ENCODE results near the gene C1orf74. TPM values are rescaled to one million over a fixed set of nuclear protein-coding genes. Genes with fewer than 3 reads are reported as not detected.

C1orf74 gene
- total RNA-seq, 2 experiments from 2014 or later: 0.63 to 0.67 TPM

GRCh38 chr1:209759829-209760359 lies 24.5 kb downstream of the C1orf74 start:
- H3K4me3 Mint-ChIP-seq: peak overlapping the region; percentile 57
- POLR2A ChIA-PET: interaction anchor here (1.9 to 13.9 kb wide), 3 partner anchors 8 to 24 kb away, joined by 9 to 478 read pairs (median 79); partner anchors contain the start of gene C1orf74
- TF ChIP-seq CTCF (IDR thresholded peaks at IDR 0.05): no peak
- Histone ChIP-seq H3K4me1 (ENCODE audit: insufficient read depth, low read length) (peaks cover 79% of the 10 kb centered on the region), H3K27ac (ENCODE audit: low read depth in 1 of 2, low read length in 2 of 2) (peak overlapping the region; percentile 25 to 79), H3K36me3 (ENCODE audit: insufficient read depth, low read length) (peaks cover 68% of the 10 kb centered on the region), H3K4me3 (ENCODE audit: low read length) (peak overlapping the region; percentile 68), H3K9me3 (ENCODE audit: control insufficient read depth in 1 of 2, insufficient read depth in 1 of 2, low read length in 2 of 2) (no peaks in the 10 kb centered on the region), H3K27me3 (ENCODE audit: control insufficient read depth in 1 of 2, insufficient read depth in 2 of 2, low read length in 2 of 2) (no peaks in the 10 kb centered on the region)
- H3K27ac Mint-ChIP-seq: peak overlapping the region; percentile 89
- H3K36me3 Mint-ChIP-seq (ENCODE audit: low read depth): peaks cover 89% of the 10 kb centered on the region
- ATAC-seq (ENCODE audit: poor library complexity) (no peak), DNase-seq (no peak)
- no peaks in the 10 kb centered on the region for H3K9me3 Mint-ChIP-seq
- intact Hi-C loops (cut with DNase I, micrococcal nuclease): no loop called here
- CTCF ChIA-PET: interaction anchor here (1.3 kb wide), 3 partner anchors 9 to 63 kb away, joined by 3 to 8 read pairs (median 4); no protein-coding TSS in a partner anchor
- no peaks in the 10 kb centered on the region for H3K27me3 Mint-ChIP-seq
- peaks cover 82% of the 10 kb centered on the region for H3K4me1 Mint-ChIP-seq (ENCODE audit: low read depth)

- Histone ChIP-seq H3K9me3 (ENCODE audit: control insufficient read depth in 1 of 2, insufficient read depth in 1 of 2, low read length in 2 of 2) (no peaks in the 10 kb centered on the region), H3K4me3 (ENCODE audit: low read length) (peak overlapping the region; percentile 68), H3K27me3 (ENCODE audit: control insufficient read depth in 1 of 2, insufficient read depth in 2 of 2, low read length in 2 of 2) (no peaks in the 10 kb centered on the region), H3K36me3 (ENCODE audit: insufficient read depth, low read length) (peaks cover 53% of the 10 kb centered on the region), H3K4me1 (ENCODE audit: insufficient read depth, low read length) (peaks cover 79% of the 10 kb centered on the region), H3K27ac (ENCODE audit: low read depth in 1 of 2, low read length in 2 of 2) (peak overlapping the region; percentile 61 to 79)
- ATAC-seq (ENCODE audit: poor library complexity): no peak
- POLR2A ChIA-PET: interaction anchor here (3.7 to 13.9 kb wide), 4 partner anchors 9 to 25 kb away, joined by 22 to 478 read pairs (median 60); partner anchors contain the start of gene C1orf74
- intact Hi-C loops (cut with DNase I, micrococcal nuclease): no loop called here
- Mint-ChIP-seq H3K27ac (peak overlapping the region; percentile 89), H3K36me3 (ENCODE audit: low read depth) (peaks cover 77% of the 10 kb centered on the region), H3K9me3 (no peaks in the 10 kb centered on the region), H3K27me3 (no peaks in the 10 kb centered on the region), H3K4me3 (peak overlapping the region; percentile 88), H3K4me1 (ENCODE audit: low read depth) (peaks cover 81% of the 10 kb centered on the region)
- TF ChIP-seq CTCF (IDR thresholded peaks at IDR 0.05): no peak
- peak in 1 of 14 experiments; percentile 32 for DNase-seq
- CTCF ChIA-PET: interaction anchor here (0.8 to 1.5 kb wide), 2 partner anchors 9 to 10 kb away, joined by 3 to 7 read pairs; no protein-coding TSS in a partner anchor
Observed at GRCh38 chr1:209758400-209758799, 26.0 kb downstream of the C1orf74 start.

GRCh38 chr1:209756615-209757445 lies 27.5 kb downstream of the C1orf74 start:
- peaks cover 79% of the 10 kb centered on the region for H3K4me1 Mint-ChIP-seq (ENCODE audit: low read depth)
- H3K27ac ChIP-seq (ENCODE audit: low read depth in 1 of 2, low read length in 2 of 2): peak overlapping the region; percentile 61 to 79
- no peaks in the 10 kb centered on the region for H3K27me3 ChIP-seq (ENCODE audit: control insufficient read depth in 1 of 2, insufficient read depth in 2 of 2, low read length in 2 of 2)
- intact Hi-C loops (cut with DNase I, micrococcal nuclease): loop anchor here (1.0 kb wide), 2 partner anchors 10 to 11 kb away; no protein-coding TSS in a partner anchor
- peaks cover 38% of the 10 kb centered on the region for H3K36me3 ChIP-seq (ENCODE audit: insufficient read depth, low read length)
- peaks cover 76% of the 10 kb centered on the region for H3K4me1 ChIP-seq (ENCODE audit: insufficient read depth, low read length)
- peaks cover 61% of the 10 kb centered on the region for H3K36me3 Mint-ChIP-seq (ENCODE audit: low read depth)
- peak overlapping the region; percentile 68 for H3K4me3 ChIP-seq (ENCODE audit: low read length)
- peak overlapping the region; percentile 89 for H3K27ac Mint-ChIP-seq
- H3K27me3 Mint-ChIP-seq: no peaks in the 10 kb centered on the region
- no peaks in the 10 kb centered on the region for H3K9me3 Mint-ChIP-seq
- DNase-seq (peak in 11 of 14 experiments; percentile 10 to 72 (median 26)), ATAC-seq (ENCODE audit: poor library complexity) (peak; percentile 48)
- no peak for TF ChIP-seq CTCF (IDR thresholded peaks at IDR 0.05)
- H3K9me3 ChIP-seq (ENCODE audit: control insufficient read depth in 1 of 2, insufficient read depth in 1 of 2, low read length in 2 of 2): no peaks in the 10 kb centered on the region
- ChIA-PET CTCF (interaction anchor here (1.4 to 2.7 kb wide), 4 partner anchors 9 to 66 kb away, joined by 3 to 16 read pairs (median 10); no protein-coding TSS in a partner anchor), POLR2A (interaction anchor here (1.1 to 13.9 kb wide), 7 partner anchors 11 to 71 kb away, joined by 3 to 478 read pairs (median 22); partner anchors contain the start of genes C1orf74 and UTP25)
- peak overlapping the region; percentile 88 for H3K4me3 Mint-ChIP-seq

All from CD4-positive, alpha-beta T cell (primary cell).